RWPE1 (cell line): Measurements from ENCODE around the gene E2F7.

Experiments used
- CTCF ChIA-PET: fragments of 350-600 bp; sonication (Branson Sonifier 250); formaldehyde crosslinking; extraction: SDS; loops from one replicate; lab custom pipeline; 2021; lab: Yijun Ruan, JAX
- POLR2A ChIA-PET: fragments of 400-600 bp; formaldehyde crosslinking; extraction: SDS; loops from one replicate; lab custom pipeline; 2020; ENCODE audit warnings: antibody characterized with exemption; ENCODE audit not compliant: low non-redundant PET; lab: Yijun Ruan, JAX
- DNase-seq: peaks from one replicate; pipeline ENCODE4 v3.0.0; 2012; ENCODE audit warnings: low spot score
- H3K27ac ChIP-seq: fragments of 450-650 bp; 2 replicates; pipeline ENCODE4 v1.5.1; 2017
- CTCF ChIP-seq: fragments of 450-650 bp; conservative IDR thresholded peaks from 2 replicates; pipeline ENCODE4 v1.5.1; 2017; ENCODE audit warnings: low read depth, mild to moderate bottlenecking

The E2F7 gene

GRCh38 chr12:77070800-77071449, 5.6 kb upstream of the E2F7 start:
- POLR2A ChIA-PET, result no interaction called here
- no peak for TF ChIP-seq CTCF
- no peak for DNase-seq
- H3K27ac ChIP-seq, result no peak overlapping the region
- CTCF ChIA-PET, result interaction anchor here (0.6 kb wide), 2 partner anchors 20 to 43 kb away, joined by 3 read pairs; no protein-coding TSS in a partner anchor

DNA sequence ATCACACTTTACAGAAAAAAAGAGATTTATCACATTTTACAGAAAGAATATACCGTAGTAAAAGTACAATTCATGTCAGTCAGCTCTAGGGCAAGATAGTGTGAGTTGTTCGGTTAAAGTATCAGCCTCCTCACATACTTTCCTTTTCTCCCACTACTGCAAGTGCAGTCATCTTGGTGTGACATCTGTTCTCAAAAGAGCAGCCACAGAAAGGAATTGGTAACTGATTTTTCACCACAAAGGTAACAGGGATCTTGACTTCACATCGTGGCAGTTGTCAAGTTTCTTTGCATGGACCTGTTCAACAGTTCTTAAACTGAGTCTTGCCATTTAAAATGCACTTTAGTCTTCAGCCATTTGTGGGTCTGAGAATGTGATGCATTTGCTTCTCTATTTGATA, 5.0 kb upstream of the E2F7 start:
- TF ChIP-seq CTCF, result no peak
- ChIA-PET POLR2A (no interaction called here), CTCF (no interaction called here)
- H3K27ac ChIP-seq, result no peak overlapping the region
- no peak for DNase-seq

DNA sequence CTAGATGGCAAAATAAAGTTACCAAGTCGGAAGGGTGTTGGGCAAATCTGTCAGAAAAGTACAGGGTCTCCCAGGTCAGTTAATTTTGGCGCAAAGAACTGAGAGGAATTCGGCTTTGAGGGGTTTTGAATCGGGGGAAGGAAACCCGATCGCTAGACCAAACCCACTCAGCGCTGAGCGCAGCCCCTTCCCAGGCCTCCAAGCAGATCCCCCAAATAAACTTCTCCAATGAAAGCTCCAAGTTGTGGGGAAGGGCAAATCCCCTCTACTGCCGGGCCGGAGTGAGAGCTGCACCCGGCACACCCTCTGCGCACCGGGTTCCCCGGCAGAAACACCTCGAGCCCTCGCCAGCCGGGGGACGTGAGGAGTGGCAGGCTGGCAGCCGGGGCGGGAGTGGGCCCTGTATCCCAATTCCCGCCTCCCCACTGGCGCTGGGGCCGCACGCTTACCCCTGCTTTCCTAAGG, 441 bp downstream of the E2F7 start:
- no peak for TF ChIP-seq CTCF
- ChIA-PET CTCF (interaction anchor here (0.6 to 0.9 kb wide), 2 partner anchors 166 to 372 kb away, joined by 3 to 5 read pairs; no protein-coding TSS in a partner anchor), POLR2A (no interaction called here)
- H3K27ac ChIP-seq, result peak overlapping the region; percentile 94
- DNase-seq, result peak; percentile 52

DNA sequence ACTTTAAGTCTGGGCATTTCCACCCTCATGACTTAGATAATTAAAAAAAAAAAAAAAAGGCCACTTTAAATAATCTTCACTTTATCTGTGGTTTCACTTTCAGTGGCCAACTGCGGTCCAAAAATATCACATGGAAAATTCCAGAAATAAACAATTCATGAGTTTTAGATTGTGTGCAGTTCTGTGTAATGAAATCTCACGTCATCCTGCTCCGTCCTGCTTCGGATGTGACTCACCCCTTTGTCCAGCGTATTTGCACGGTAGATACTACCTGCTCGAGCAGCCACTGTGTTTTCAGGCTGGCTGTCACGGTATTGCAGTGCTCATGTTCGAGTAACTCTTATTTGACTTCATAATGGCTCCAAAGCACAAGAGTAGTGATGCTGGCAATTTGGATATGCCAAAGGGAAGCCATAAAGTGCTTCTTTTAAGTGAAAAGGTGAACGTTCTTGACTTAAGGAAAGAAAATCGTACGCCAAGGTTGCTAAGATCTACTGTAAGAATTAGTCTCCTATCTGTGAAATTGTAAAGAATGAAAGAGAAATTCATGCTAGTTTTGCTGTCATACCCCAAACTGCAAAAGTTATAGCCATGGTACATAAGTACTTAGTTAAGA, 2.4 kb downstream of the E2F7 start:
- TF ChIP-seq CTCF, result no peak
- POLR2A ChIA-PET, result no interaction called here
- CTCF ChIA-PET, result interaction anchor here (0.6 kb wide), 1 partner anchor 1761 kb away, joined by 4 read pairs; no protein-coding TSS in a partner anchor
- no peak overlapping the region for H3K27ac ChIP-seq
- DNase-seq, result no peak

DNA sequence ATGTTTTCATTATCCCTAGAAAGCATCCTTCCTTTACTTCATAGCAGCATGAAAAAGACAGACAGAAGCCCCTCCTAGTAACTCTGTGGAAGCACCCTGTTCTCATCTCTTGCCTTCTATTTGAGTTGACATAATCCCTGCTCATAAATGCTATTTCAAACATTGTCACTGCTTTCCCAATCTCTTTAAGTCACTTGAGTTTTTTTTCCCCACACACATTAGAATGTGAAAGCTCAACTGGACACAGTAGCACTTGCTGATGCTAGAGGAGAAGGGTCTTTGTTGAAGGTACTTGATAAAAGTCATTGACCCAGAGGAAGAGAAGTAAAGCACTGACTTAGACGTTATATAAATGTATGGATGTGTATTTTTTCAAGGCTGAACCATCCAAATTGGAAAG, 3.0 kb downstream of the E2F7 start:
- H3K27ac ChIP-seq, result no peak overlapping the region
- DNase-seq, result no peak
- TF ChIP-seq CTCF, result no peak
- POLR2A ChIA-PET, result no interaction called here
- CTCF ChIA-PET, result interaction anchor here (0.6 to 0.8 kb wide), 2 partner anchors 90 to 1761 kb away, joined by 4 read pairs; no protein-coding TSS in a partner anchor

DNA sequence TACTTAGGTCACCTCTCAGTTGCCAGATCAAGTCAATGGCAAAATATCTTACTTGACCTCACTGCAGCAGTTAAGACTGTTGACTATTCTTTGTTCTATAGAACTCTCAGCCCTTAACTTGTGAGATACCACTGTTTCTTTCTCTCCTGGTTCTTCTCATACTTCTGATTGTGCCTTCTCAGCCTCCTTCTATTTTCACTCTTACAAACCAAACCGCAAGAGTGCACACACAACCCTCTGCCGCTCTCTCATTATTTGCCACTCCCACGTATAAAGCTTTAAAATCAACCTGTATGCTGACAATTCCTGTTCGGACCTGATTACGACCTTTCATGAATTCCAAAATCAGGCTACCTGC, 4.5 kb downstream of the E2F7 start:
- TF ChIP-seq CTCF, result no peak
- H3K27ac ChIP-seq, result no peak overlapping the region
- DNase-seq, result no peak
- CTCF ChIA-PET, result no interaction called here
- POLR2A ChIA-PET, result no interaction called here
